ENCODE results near the gene BAIAP2. TPM values are rescaled to one million over a fixed set of nuclear protein-coding genes. Genes with fewer than 3 reads are reported as not detected.

Gene BAIAP2
- total and polyA plus RNA-seq, 10 donors, result 2.8 to 33.2 (median 17.8) TPM

DNA sequence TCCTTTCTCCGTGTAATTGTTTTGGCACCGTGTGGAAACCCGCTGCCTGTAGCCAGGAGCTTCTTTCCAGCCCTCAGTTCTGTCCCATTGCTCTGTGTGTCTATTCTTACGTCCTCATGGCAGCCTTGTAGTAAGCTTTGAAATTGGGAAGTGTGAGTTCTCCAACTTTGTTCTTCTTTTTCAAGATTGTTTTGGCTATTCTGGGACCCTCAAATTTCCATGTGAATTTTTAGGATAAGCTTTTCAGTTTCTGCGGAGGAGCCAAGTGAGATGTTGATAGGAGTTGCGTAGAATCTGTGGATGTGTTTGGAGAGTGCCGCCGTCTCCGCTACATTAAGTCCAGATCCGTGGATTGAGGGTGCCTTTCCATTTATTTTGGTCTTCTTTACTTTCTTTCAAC lies 28.1 kb upstream of the BAIAP2 start:
- Histone ChIP-seq H3K36me3 (no peaks in the 10 kb centered on the region), H3K4me1 (peaks cover 9 to 32% (median 26%) of the 10 kb centered on the region in 6 donors), H3K4me3 (no peak overlapping the region), H3K27ac (no peak overlapping the region), H3K27me3 (replicated peaks in 1 of 7) (peaks cover 0 to 52% (median 25%) of the 10 kb centered on the region in 7 donors), H3K9me3 (peaks cover 0 to 14% (median 13%) of the 10 kb centered on the region in 8 donors)
- 73 to 84% (median 83%) methylated on average over 10 of the region's 10 CpGs for WGBS, 5 donors
- no peak for DNase-seq
- intact Hi-C loops (cut with DNase I; ENCODE audit: low total_unique reads), result no loop called here
- TF ChIP-seq, protein P1, sequence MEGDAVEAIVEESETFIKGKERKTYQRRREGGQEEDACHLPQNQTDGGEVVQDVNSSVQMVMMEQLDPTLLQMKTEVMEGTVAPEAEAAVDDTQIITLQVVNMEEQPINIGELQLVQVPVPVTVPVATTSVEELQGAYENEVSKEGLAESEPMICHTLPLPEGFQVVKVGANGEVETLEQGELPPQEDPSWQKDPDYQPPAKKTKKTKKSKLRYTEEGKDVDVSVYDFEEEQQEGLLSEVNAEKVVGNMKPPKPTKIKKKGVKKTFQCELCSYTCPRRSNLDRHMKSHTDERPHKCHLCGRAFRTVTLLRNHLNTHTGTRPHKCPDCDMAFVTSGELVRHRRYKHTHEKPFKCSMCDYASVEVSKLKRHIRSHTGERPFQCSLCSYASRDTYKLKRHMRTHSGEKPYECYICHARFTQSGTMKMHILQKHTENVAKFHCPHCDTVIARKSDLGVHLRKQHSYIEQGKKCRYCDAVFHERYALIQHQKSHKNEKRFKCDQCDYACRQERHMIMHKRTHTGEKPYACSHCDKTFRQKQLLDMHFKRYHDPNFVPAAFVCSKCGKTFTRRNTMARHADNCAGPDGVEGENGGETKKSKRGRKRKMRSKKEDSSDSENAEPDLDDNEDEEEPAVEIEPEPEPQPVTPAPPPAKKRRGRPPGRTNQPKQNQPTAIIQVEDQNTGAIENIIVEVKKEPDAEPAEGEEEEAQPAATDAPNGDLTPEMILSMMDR (IDR thresholded peaks at IDR 0.05 in 8 of 11, conservative IDR thresholded peaks at IDR 0.05 in 3 of 11), result no peak
- TF ChIP-seq POLR2A (IDR thresholded peaks at IDR 0.05) (no peak), POLR2AphosphoS5 (IDR thresholded peaks at IDR 0.05) (no peak)

DNA sequence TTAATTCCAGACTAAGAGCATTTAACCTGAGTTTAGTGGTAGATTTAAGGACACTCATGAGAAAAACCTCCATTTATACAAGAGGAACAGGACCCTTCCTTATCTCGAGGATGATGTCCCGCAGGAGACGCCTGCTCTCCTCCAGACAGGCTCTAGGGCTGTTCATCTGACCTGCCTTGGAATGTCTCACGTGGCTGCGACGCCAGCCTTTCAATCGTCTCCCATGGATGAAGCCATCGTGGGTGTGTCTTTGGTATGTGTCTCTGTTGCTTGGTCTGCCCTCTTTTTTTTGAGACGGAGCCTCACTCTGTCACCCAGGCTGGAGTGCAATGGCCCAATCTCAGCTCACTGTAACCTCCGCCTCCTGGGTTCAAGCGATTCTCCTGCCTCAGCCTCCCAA lies 26.8 kb upstream of the BAIAP2 start:
- peaks cover 0 to 14% (median 13%) of the 10 kb centered on the region in 8 donors for H3K9me3 ChIP-seq
- H3K27ac ChIP-seq, result no peak overlapping the region
- H3K4me1 ChIP-seq, result peaks cover 5 to 20% (median 16%) of the 10 kb centered on the region in 6 donors
- H3K27me3 ChIP-seq (replicated peaks in 1 of 7), result peaks cover 0 to 40% (median 22%) of the 10 kb centered on the region in 7 donors
- no peak overlapping the region for H3K4me3 ChIP-seq
- DNase-seq, result no peak
- TF ChIP-seq POLR2AphosphoS5 (IDR thresholded peaks at IDR 0.05) (no peak), POLR2A (IDR thresholded peaks at IDR 0.05) (no peak)
- TF ChIP-seq, protein P1 (IDR thresholded peaks at IDR 0.05 in 8 of 11, conservative IDR thresholded peaks at IDR 0.05 in 3 of 11), result no peak
- H3K36me3 ChIP-seq, result no peaks in the 10 kb centered on the region
- 83 to 91% (median 88%) methylated on average over 11 of the region's 11 CpGs for WGBS, 5 donors
- intact Hi-C loops (cut with DNase I; ENCODE audit: low total_unique reads), result no loop called here

DNA sequence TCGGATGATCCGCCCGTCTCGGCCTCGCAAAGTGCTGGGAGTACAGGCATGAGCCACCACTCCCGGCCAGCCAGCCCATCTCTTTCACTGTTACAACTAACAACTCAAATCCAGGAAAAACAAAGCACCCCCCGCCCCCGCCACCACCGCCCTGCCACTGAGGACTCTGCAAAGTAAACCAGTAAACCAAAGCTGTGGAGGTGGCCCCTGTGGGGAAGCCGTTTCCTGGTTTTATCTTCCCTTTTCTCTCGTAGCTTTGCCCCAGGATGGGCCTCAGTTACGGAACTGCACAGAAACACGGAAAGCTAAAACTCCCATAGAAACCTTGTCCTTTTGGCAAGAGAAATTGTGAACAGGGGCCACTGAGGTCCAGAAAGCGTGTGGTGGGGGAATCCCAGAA lies 25.8 kb upstream of the BAIAP2 start:
- TF ChIP-seq POLR2A (IDR thresholded peaks at IDR 0.05), result no peak
- TF ChIP-seq POLR2AphosphoS5 (IDR thresholded peaks at IDR 0.05), result no peak
- TF ChIP-seq, protein P1 (IDR thresholded peaks at IDR 0.05 in 8 of 11, conservative IDR thresholded peaks at IDR 0.05 in 3 of 11), result no peak
- no peak for DNase-seq
- WGBS, 5 donors, result 63 to 78% (median 71%) methylated on average over 14 of the region's 14 CpGs
- no peak overlapping the region for H3K27ac ChIP-seq
- H3K27me3 ChIP-seq (replicated peaks in 1 of 7), result peaks cover 0 to 30% (median 12%) of the 10 kb centered on the region in 7 donors
- peaks cover 0 to 14% (median 13%) of the 10 kb centered on the region in 8 donors for H3K9me3 ChIP-seq
- no peak overlapping the region for H3K4me3 ChIP-seq
- H3K4me1 ChIP-seq, result peaks cover 0 to 10% (median 6%) of the 10 kb centered on the region in 6 donors
- intact Hi-C loops (cut with DNase I; ENCODE audit: low total_unique reads), result no loop called here
- no peaks in the 10 kb centered on the region for H3K36me3 ChIP-seq

DNA sequence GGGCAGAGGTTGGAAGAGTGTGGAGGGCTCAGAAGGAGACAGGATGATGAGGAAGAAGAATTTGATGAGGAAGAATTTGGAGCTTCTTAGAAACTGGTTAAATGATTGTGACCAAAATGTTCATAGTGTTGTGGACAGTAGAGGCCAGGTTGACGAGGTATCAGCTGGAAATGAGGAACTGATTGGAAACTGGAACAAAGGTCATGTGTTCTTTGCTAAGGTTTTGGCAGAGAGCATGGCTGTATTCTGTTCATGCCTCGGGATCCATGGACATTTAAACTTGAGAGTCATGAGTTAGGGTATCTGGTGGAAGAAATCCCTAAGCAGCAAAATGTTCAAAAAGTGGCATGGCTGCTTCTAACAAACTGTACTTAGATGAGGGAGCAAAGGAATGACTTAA lies 24.0 kb upstream of the BAIAP2 start:
- Histone ChIP-seq H3K9me3 (peaks cover 0 to 21% (median 13%) of the 10 kb centered on the region in 8 donors), H3K27ac (no peak overlapping the region), H3K4me3 (no peak overlapping the region), H3K36me3 (no peaks in the 10 kb centered on the region), H3K4me1 (no peaks in the 10 kb centered on the region), H3K27me3 (replicated peaks in 1 of 7) (peaks cover 0 to 12% (median 0%) of the 10 kb centered on the region in 7 donors)
- intact Hi-C loops (cut with DNase I; ENCODE audit: low total_unique reads), result no loop called here
- DNase-seq, result no peak
- no peak for TF ChIP-seq POLR2A (IDR thresholded peaks at IDR 0.05)
- TF ChIP-seq POLR2AphosphoS5 (IDR thresholded peaks at IDR 0.05), result no peak
- TF ChIP-seq, protein P1 (IDR thresholded peaks at IDR 0.05 in 8 of 11, conservative IDR thresholded peaks at IDR 0.05 in 3 of 11), result no peak
- 73 to 94% (median 80%) methylated on average over 2 of the region's 2 CpGs for WGBS, 5 donors
